B cell (primary cell): ENCODE results near the gene ASIC3. TPM values are rescaled to one million over a fixed set of nuclear protein-coding genes. Genes with fewer than 3 reads are reported as not detected.

ENCODE experiments used
- ATAC-seq: fragments of 200-7000 bp; cut with Tn5 transposase; one replicate; pipeline ENCODE4 v1.10.0; 2021; ENCODE audit warnings: low read depth, mild to moderate bottlenecking, moderate number of reproducible peaks, moderate library complexity
- CTCF ChIA-PET: fragments of 350-600 bp; sonication (Branson Sonifier 250); formaldehyde crosslinking; loops from one replicate; lab custom pipeline; 2021; ENCODE audit warnings: antibody characterized with exemption, inconsistent platforms; lab: Charles Lee
- POLR2A ChIA-PET: fragments of 350-600 bp; sonication (Branson Sonifier 250); formaldehyde crosslinking; loops from one replicate; lab custom pipeline; 2021; ENCODE audit warnings: antibody characterized with exemption; lab: Charles Lee
- DNase-seq: peaks from one replicate; pipeline ENCODE4 v3.0.0; 2013
- H2AFZ ChIP-seq: 2 replicates; pipeline ENCODE4 v1.6.1; 2012; ENCODE audit warnings: mild to moderate bottlenecking, low read depth, low read length; ENCODE audit not compliant: insufficient read depth, poor library complexity, severe bottlenecking
- H3K27ac ChIP-seq, 2 donors: 1 replicate in 1 of 2; 2 replicates in 1 of 2; pipeline ENCODE4 v1.5.1; 2012 to 2013; ENCODE audit warnings: low read length in 2 of 2, mild to moderate bottlenecking in 2 of 2, moderate library complexity in 1 of 2
- H3K27me3 ChIP-seq, 4 experiments: fragments of 200-600 bp in 1 of 4; sonication (generic) in 1 of 4; replicated peaks in 1 of 4; 1 replicate in 2 of 4; 2 replicates in 2 of 4; pipeline versions ENCODE4 v1.6.1 to v1.7.0; 2013 to 2016; ENCODE audit warnings: low read length in 3 of 4, mild to moderate bottlenecking in 2 of 4, mixed read lengths in 1 of 4, moderate library complexity in 1 of 4; ENCODE audit not compliant: insufficient read depth in 4 of 4, control insufficient read depth in 3 of 4; ENCODE audit errors: control extremely low read depth in 1 of 4
- H3K36me3 ChIP-seq, 2 experiments: replicated peaks in 1 of 2; 1 replicate in 1 of 2; 2 replicates in 1 of 2; pipeline versions ENCODE4 v1.6.1 to v1.7.1; 2013; ENCODE audit warnings: low read length in 1 of 2; ENCODE audit not compliant: insufficient read depth in 2 of 2, control insufficient read depth in 1 of 2; ENCODE audit errors: control extremely low read depth in 1 of 2, extremely low read depth in 1 of 2
- H3K4me1 ChIP-seq, 2 donors: fragments of 200-600 bp in 1 of 2; sonication (generic) in 1 of 2; 1 replicate in 1 of 2; 2 replicates in 1 of 2; pipeline versions ENCODE4 v1.5.1 to v1.6.1; 2013 to 2017; ENCODE audit warnings: low read length in 2 of 2; ENCODE audit not compliant: control insufficient read depth in 2 of 2, insufficient read depth in 2 of 2
- H3K4me2 ChIP-seq: replicated peaks from 2 replicates; pipeline ENCODE3; 2012; ENCODE audit warnings: mild to moderate bottlenecking, low read depth, low read length; ENCODE audit not compliant: poor library complexity, severe bottlenecking
- H3K4me3 ChIP-seq, 5 experiments: fragments of 200-600 bp in 1 of 5; sonication (generic) in 1 of 5; 1 replicate in 3 of 5; 2 replicates in 2 of 5; pipeline versions ENCODE4 v1.5.1 to v1.7.0; 2011 to 2016; ENCODE audit warnings: low read length in 4 of 5, mild to moderate bottlenecking in 4 of 5, low read depth in 2 of 5, control low read depth in 1 of 5, moderate library complexity in 1 of 5; ENCODE audit not compliant: insufficient read depth in 1 of 5; ENCODE audit errors: control extremely low read depth in 1 of 5, extremely low read depth in 1 of 5
- H3K79me2 ChIP-seq: fragments of 200-600 bp; sonication (generic); one replicate; pipeline ENCODE4 v1.6.0; 2016; ENCODE audit warnings: low read length; ENCODE audit not compliant: control insufficient read depth, insufficient read depth
- H3K9ac ChIP-seq: fragments of 200-600 bp; sonication (generic); 2 replicates; pipeline ENCODE4 v1.6.1; 2017; ENCODE audit warnings: mild to moderate bottlenecking, low read length, moderate library complexity
- H3K9me3 ChIP-seq, 3 donors: one replicate each; pipeline versions ENCODE4 v1.6.1 to v1.7.1; 2013; ENCODE audit warnings: low read length in 2 of 3; ENCODE audit not compliant: control insufficient read depth in 2 of 3, insufficient read depth in 1 of 3; ENCODE audit errors: control extremely low read depth in 1 of 3
- H4K20me1 ChIP-seq: 2 replicates; pipeline ENCODE4 v1.6.0; 2012; ENCODE audit warnings: mild to moderate bottlenecking, low read length; ENCODE audit not compliant: insufficient read depth, control insufficient read depth, poor library complexity, severe bottlenecking
- H3K27ac Mint-ChIP-seq: one replicate; pipeline ENCODE4 v1.8.0; 2021; ENCODE audit warnings: mixed read lengths
- H3K27me3 Mint-ChIP-seq: one replicate; pipeline ENCODE4 v1.8.0; 2021; ENCODE audit warnings: mixed read lengths
- H3K4me1 Mint-ChIP-seq: one replicate; pipeline ENCODE4 v1.8.0; 2021; ENCODE audit warnings: mixed read lengths
- H3K4me3 Mint-ChIP-seq: one replicate; pipeline ENCODE4 v1.8.0; 2021; ENCODE audit warnings: mixed read lengths
- H3K9me3 Mint-ChIP-seq: one replicate; pipeline ENCODE4 v1.8.0; 2022; ENCODE audit warnings: mixed read lengths; ENCODE audit not compliant: insufficient read depth
- CTCF ChIP-seq: fragments of 200-600 bp; IDR thresholded peaks from one replicate; pipeline ENCODE4 v1.8.0; 2022; ENCODE audit warnings: antibody characterized with exemption, mild to moderate bottlenecking
- EZH2 ChIP-seq: IDR thresholded peaks from 2 replicates; pipeline ENCODE4 v1.6.1; 2012; ENCODE audit warnings: borderline replicate concordance, low read depth, mild to moderate bottlenecking, moderate library complexity, low read length; ENCODE audit not compliant: insufficient read depth, poor library complexity, severe bottlenecking
- WGBS: methylation state at CpG from one replicate; pipeline ENCODE4 v1.1.5; 2013; ENCODE audit warnings: missing lambda C conversion rate; ENCODE audit not compliant: insufficient coverage; 5-methylcytosine and 5-hydroxymethylcytosine counted together
- intact Hi-C: fragments of 100-400 bp; cut with micrococcal nuclease; formaldehyde crosslinking; loops from one replicate; pipeline ENCODE4 v1.10.0; 2022
- polyA plus RNA-seq: library from polyadenylated mRNA; depleted of rRNA; stranded (reverse); fragments of >200 nt; gene quantifications from 2 replicates; pipeline ENCODE4 v1.2.3, GENCODE V29; 2012
- total RNA-seq, 2 donors: library from RNA; stranded (reverse); fragments of 120-200 nt in 1 of 2; gene quantifications; 1 replicate in 1 of 2; 2 replicates in 1 of 2; pipeline versions ENCODE4 v1.2.3 to v1.2.4, GENCODE V29; 2013 to 2022

The ASIC3 gene
- total and polyA plus RNA-seq, 2 donors (not counting 1 experiment from before 2014, with no cell fraction given), result 4.8 to 5.0 TPM

- H3K9me3 Mint-ChIP-seq, result no peaks in the 10 kb centered on the region
- H3K27me3 Mint-ChIP-seq, result peaks cover 7% of the 10 kb centered on the region
- H3K4me3 Mint-ChIP-seq, result peak overlapping the region; percentile 97
- ATAC-seq (no peak), DNase-seq (no peak)
- Histone ChIP-seq H4K20me1 (no peaks in the 10 kb centered on the region), H3K4me3 (peak overlapping the region; percentile 54 to 86 (median 78)), H3K27ac (peak overlapping the region; percentile 95 to 96), H2AFZ (peak overlapping the region; percentile 75), H3K79me2 (peaks cover 14% of the 10 kb centered on the region), H3K27me3 (peaks cover 0 to 15% (median 7%) of the 10 kb centered on the region in 4 experiments), H3K36me3 (peaks cover 0 to under 1% of the 10 kb centered on the region in 2 experiments), H3K9ac (peak overlapping the region; percentile 76), H3K4me2 (peak overlapping the region; percentile 82), H3K9me3 (no peaks in the 10 kb centered on the region), H3K4me1 (peaks cover 11 to 17% of the 10 kb centered on the region in 2 donors)
- ChIA-PET POLR2A (interaction anchor here (1.4 to 1.5 kb wide), 3 partner anchors 11 to 52 kb away, joined by 8 to 12 read pairs (median 11); partner anchors contain the start of gene FASTK), CTCF (interaction anchor here (0.9 to 2.8 kb wide), 6 partner anchors 8 to 82 kb away, joined by 3 to 25 read pairs (median 4); no protein-coding TSS in a partner anchor)
- WGBS, result 77% methylated on average over 14 of the region's 17 CpGs
- intact Hi-C loops, result loop anchor here (1.0 to 10.0 kb wide), 10 partner anchors 11 to 1257 kb away; partner anchors contain the start of genes ABCF2, CHPF2, REPIN1 and TMUB1
- H3K4me1 Mint-ChIP-seq, result peaks cover 23% of the 10 kb centered on the region
- TF ChIP-seq CTCF, result no peak
- TF ChIP-seq EZH2, result no peak
- H3K27ac Mint-ChIP-seq, result peak overlapping the region; percentile 99
Measured at GRCh38 chr7:151028948-151029501, 19.3 kb upstream of the ASIC3 start.

GRCh38 chr7:151031011-151031410 lies 17.3 kb upstream of the ASIC3 start:
- Mint-ChIP-seq H3K4me1 (peaks cover 23% of the 10 kb centered on the region), H3K4me3 (no peak overlapping the region), H3K9me3 (no peaks in the 10 kb centered on the region), H3K27me3 (no peaks in the 10 kb centered on the region), H3K27ac (no peak overlapping the region)
- Histone ChIP-seq H3K27ac (no peak overlapping the region), H3K36me3 (peaks cover 0 to 17% of the 10 kb centered on the region in 2 experiments), H4K20me1 (no peaks in the 10 kb centered on the region), H3K27me3 (peaks cover 0 to 9% (median 4%) of the 10 kb centered on the region in 4 experiments), H3K4me1 (peaks cover 11 to 17% of the 10 kb centered on the region in 2 donors), H2AFZ (no peak overlapping the region), H3K9ac (no peak overlapping the region), H3K79me2 (peaks cover 14% of the 10 kb centered on the region), H3K9me3 (no peaks in the 10 kb centered on the region), H3K4me3 (no peak overlapping the region), H3K4me2 (no peak overlapping the region)
- no peak for DNase-seq
- ChIA-PET CTCF (no interaction called here), POLR2A (interaction anchor here (0.6 kb wide), 1 partner anchor 22 kb away, joined by 3 read pairs; no protein-coding TSS in a partner anchor)
- ATAC-seq, result no peak
- WGBS, result no CpG with 5 or more reads among the region's 4 CpGs
- intact Hi-C loops, result no loop called here
- TF ChIP-seq CTCF (no peak), EZH2 (no peak)
